Glutamatergic neuron (in vitro differentiated cells): ENCODE results near the gene STARD10. TPM values are rescaled to one million over a fixed set of nuclear protein-coding genes. Genes with fewer than 3 reads are reported as not detected.
A peak's percentile ranks its signal among the peaks of the same experiment; 100 is the strongest.

Source experiments
- DNase-seq: peaks from one replicate; pipeline ENCODE4 v3.0.0; 2022
- H3K27ac Mint-ChIP-seq: one replicate; pipeline ENCODE4 v1.8.0; 2020; ENCODE audit warnings: mild to moderate bottlenecking, mixed read lengths, inconsistent platforms; ENCODE audit not compliant: unreplicated experiment
- H3K27me3 Mint-ChIP-seq: one replicate; pipeline ENCODE4 v1.8.0; 2020; ENCODE audit warnings: mild to moderate bottlenecking, moderate library complexity, mixed read lengths, inconsistent platforms; ENCODE audit not compliant: unreplicated experiment
- H3K36me3 Mint-ChIP-seq: one replicate; pipeline ENCODE4 v1.8.0; 2020; ENCODE audit warnings: mild to moderate bottlenecking, mixed read lengths, inconsistent platforms; ENCODE audit not compliant: unreplicated experiment
- H3K4me1 Mint-ChIP-seq: one replicate; pipeline ENCODE4 v1.8.0; 2020; ENCODE audit warnings: mild to moderate bottlenecking, low read depth, mixed read lengths, inconsistent platforms; ENCODE audit not compliant: unreplicated experiment
- H3K4me3 Mint-ChIP-seq: one replicate; pipeline ENCODE4 v1.8.0; 2020; ENCODE audit warnings: mild to moderate bottlenecking, mixed read lengths, inconsistent platforms; ENCODE audit not compliant: unreplicated experiment
- H3K9me3 Mint-ChIP-seq: one replicate; pipeline ENCODE4 v1.8.0; 2020; ENCODE audit warnings: mild to moderate bottlenecking, moderate library complexity, mixed read lengths, inconsistent platforms; ENCODE audit not compliant: unreplicated experiment
- CTCF ChIP-seq: fragments of 200-600 bp; sonication (generic); IDR thresholded peaks from one replicate; pipeline ENCODE4 v1.5.0; 2021; ENCODE audit not compliant: partially characterized antibody, unreplicated experiment
- total RNA-seq: library from RNA; stranded (reverse); fragmentation: NEBNext Ultra II Directional; extraction: Animal tissue kit (Norgen Biotek cat#: 25700); gene quantifications from one replicate; pipeline ENCODE4 v1.2.1, GENCODE V29; 2021; ENCODE audit not compliant: unreplicated experiment

STARD10 gene
- total RNA-seq, 1 donor from 2014 or later = 13.5 TPM

DNA sequence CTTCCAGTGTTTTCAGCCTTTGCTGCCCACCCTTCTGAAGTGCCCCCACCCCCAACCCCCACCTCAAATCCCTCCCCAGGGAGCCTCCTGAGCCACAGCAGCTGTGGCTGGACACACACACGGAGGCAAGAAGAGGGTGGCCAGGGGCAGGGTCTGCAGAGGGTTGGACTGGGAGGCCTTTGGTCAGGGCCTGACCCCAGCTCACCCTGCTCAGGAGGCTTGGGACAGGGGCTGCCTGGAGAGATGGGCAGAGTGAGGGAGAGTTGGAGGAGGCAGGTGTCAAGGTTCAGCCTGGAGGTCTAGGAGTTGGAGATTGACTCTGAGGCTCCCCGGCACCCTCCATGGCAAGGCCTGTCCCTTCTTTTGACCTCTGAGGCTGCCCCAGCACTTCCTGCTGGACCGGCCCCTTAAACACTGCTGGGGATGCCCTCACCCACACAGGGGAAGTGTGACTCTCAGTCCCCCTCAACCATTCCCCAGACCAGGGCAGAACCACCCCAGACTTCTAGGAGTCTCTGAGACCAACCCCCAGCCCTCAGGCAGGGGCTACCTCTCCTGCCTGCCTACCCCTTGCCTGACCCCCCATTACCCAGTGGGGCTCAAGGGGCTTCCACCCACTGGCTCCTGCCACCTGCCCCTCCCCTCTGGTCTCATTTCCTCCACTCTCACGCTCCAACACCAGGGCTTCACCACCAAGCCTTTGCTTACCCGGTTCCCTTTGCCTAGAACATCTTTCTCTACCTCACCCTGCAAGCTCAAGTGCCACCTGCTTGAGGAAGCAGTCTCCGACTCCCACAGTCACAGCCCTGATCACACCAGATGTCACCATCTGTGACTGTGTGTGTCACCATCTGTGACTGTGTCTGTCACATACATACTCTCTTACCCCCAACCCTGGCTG, 50.3 kb downstream of the STARD10 start:
- DNase-seq = peak; percentile 46
- peaks cover 12% of the 10 kb centered on the region for H3K9me3 Mint-ChIP-seq
- peak overlapping the region; percentile 94 for H3K27ac Mint-ChIP-seq
- H3K27me3 Mint-ChIP-seq = peaks cover 13% of the 10 kb centered on the region
- peaks cover 30% of the 10 kb centered on the region for H3K4me1 Mint-ChIP-seq
- H3K4me3 Mint-ChIP-seq = peak overlapping the region; percentile 75
- peaks cover 5% of the 10 kb centered on the region for H3K36me3 Mint-ChIP-seq
- TF ChIP-seq CTCF = no peak

DNA sequence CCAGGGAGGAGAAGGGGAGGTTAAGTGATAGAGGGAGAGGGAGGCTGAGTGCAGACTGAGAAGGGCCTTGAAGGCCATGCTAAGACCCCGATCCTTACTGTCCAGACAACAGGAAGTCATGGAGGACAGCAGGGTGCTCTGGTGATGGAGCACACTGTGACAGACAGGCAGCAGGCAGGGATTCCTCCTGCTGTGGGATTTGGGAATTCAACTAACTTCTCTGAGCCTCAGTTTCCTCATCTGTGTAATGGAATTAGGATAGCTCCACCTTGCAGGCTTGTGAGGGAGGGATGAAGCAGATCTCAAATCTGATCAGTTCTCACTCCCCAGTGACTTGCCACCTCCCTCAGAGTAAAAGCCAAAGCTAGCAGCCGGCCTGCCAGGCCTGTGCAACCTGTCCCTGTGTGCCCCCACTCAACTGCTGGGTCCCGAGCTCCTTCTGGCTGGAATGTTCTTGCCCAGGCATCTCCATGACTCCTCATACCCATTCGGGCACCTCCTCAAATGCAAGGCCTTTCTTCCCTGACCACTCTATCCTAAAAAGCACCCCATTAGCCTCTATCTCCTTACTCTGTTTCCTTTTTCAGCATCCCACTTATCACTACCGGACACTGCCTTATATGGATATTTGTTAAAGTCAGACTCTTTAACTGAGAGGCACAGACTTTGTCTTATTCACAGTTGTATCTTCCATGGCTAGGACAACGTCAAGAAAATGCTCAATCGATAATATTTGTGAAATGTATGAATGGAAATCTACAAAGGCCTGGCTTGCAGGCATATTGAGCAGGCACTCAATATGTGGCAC, 51.1 kb downstream of the STARD10 start:
- no peak for DNase-seq
- Mint-ChIP-seq H3K9me3 (peaks cover 12% of the 10 kb centered on the region), H3K4me1 (peaks cover 30% of the 10 kb centered on the region), H3K27ac (peak overlapping the region; percentile 10), H3K36me3 (peaks cover 5% of the 10 kb centered on the region), H3K4me3 (peak overlapping the region; percentile 25), H3K27me3 (peaks cover 13% of the 10 kb centered on the region)
- TF ChIP-seq CTCF = no peak

DNA sequence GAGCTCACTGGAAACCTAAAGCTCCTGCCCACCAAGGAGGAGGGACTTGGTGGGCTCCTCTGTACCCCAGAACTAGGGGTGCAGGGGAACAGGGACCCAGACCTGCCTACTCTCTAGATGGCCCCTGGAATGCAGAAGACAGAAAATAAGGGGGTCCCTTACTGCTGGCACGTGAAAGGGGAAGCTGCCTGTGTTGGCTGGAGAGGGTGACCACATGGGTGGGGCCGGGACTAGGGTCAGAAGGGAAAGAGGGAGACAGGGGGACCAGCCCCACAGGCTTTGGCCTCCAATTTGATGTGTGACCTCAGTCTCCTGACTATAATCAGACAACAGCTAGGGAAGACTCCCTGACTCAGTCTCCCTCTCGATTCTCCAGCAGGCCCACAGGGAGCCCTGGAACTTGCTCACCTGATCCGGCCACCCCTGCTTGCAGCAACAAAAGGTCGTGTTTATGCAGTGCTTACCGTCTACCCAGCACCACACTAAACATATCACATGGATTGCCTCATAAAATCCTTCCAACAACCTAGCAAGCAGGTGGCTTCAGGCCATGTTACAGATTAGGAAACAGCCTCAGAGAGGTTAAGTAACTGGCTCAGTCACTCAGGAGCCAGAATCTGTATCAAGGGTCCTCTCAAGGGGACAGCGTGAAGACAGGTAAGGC, 51.9 kb downstream of the STARD10 start:
- Mint-ChIP-seq H3K9me3 (peaks cover 11% of the 10 kb centered on the region), H3K36me3 (peaks cover 5% of the 10 kb centered on the region), H3K4me3 (peak overlapping the region; percentile 25), H3K27me3 (peaks cover 15% of the 10 kb centered on the region), H3K4me1 (peaks cover 30% of the 10 kb centered on the region), H3K27ac (no peak overlapping the region)
- no peak for DNase-seq
- TF ChIP-seq CTCF = no peak

GRCh38 chr11:72741429-72741833, 52.4 kb downstream of the STARD10 start:
- Mint-ChIP-seq H3K4me3 (peak overlapping the region; percentile 11), H3K27ac (peak overlapping the region; percentile 43), H3K4me1 (peaks cover 31% of the 10 kb centered on the region), H3K27me3 (peaks cover 15% of the 10 kb centered on the region), H3K36me3 (peaks cover 5% of the 10 kb centered on the region), H3K9me3 (peaks cover 11% of the 10 kb centered on the region)
- no peak for DNase-seq
- TF ChIP-seq CTCF = no peak
